Left ventricle myocardium inferior (tissue), 1 donor: ENCODE data around the gene HJURP. TPM values are rescaled to one million over a fixed set of nuclear protein-coding genes. Genes with fewer than 3 reads are reported as not detected.
"Not testable (repeated sequence)": the region's sequence is repeated elsewhere in the genome, so short reads cannot be mapped to it uniquely, and the experiment has no call there.

Experiments
- DNase-seq: peaks from one replicate; pipeline ENCODE4 v3.0.0-alpha.2; 2020
- H3K27ac ChIP-seq: fragments of 200-600 bp; replicated peaks from 2 replicates; pipeline ENCODE4 v1.8.0; 2021
- H3K27me3 ChIP-seq: fragments of 200-600 bp; 2 replicates; pipeline ENCODE4 v1.8.0; 2021; ENCODE audit warnings: low read depth
- H3K36me3 ChIP-seq: fragments of 200-600 bp; 2 replicates; pipeline ENCODE4 v1.8.0; 2021
- H3K4me1 ChIP-seq: fragments of 200-600 bp; 2 replicates; pipeline ENCODE4 v1.8.0; 2021
- H3K4me3 ChIP-seq: fragments of 200-600 bp; 2 replicates; pipeline ENCODE4 v1.8.0; 2021; ENCODE audit warnings: mild to moderate bottlenecking, moderate library complexity
- H3K9me3 ChIP-seq: fragments of 200-600 bp; replicated peaks from 2 replicates; pipeline ENCODE4 v1.8.0; 2021
- intact Hi-C: fragments of 100-400 bp; cut with micrococcal nuclease; formaldehyde crosslinking; loops from one replicate; pipeline ENCODE4 v1.11.0; 2022
- long read RNA-seq: library from polyadenylated mRNA; unstranded; transcript quantifications from one replicate; pipeline ENCODE4 v2.0.0, GENCODE V29; 2021
- total RNA-seq: library from RNA; stranded (reverse); fragmentation: NEBNext Ultra II Directional; extraction: Animal tissue kit (Norgen Biotek cat#: 25700); gene quantifications from one replicate; pipeline ENCODE4 v1.2.1, GENCODE V29; 2021
- TF ChIP-seq, protein P1 (sequence below): fragments of 200-600 bp; IDR thresholded peaks from 2 replicates; pipeline ENCODE4 v1.8.0; 2021; ENCODE audit warnings: antibody characterized with exemption, mild to moderate bottlenecking, borderline replicate concordance
- donor health status: DM: no; HTN: yes; CAD: no; lungs with severe emphysema.

The HJURP gene, protein sequence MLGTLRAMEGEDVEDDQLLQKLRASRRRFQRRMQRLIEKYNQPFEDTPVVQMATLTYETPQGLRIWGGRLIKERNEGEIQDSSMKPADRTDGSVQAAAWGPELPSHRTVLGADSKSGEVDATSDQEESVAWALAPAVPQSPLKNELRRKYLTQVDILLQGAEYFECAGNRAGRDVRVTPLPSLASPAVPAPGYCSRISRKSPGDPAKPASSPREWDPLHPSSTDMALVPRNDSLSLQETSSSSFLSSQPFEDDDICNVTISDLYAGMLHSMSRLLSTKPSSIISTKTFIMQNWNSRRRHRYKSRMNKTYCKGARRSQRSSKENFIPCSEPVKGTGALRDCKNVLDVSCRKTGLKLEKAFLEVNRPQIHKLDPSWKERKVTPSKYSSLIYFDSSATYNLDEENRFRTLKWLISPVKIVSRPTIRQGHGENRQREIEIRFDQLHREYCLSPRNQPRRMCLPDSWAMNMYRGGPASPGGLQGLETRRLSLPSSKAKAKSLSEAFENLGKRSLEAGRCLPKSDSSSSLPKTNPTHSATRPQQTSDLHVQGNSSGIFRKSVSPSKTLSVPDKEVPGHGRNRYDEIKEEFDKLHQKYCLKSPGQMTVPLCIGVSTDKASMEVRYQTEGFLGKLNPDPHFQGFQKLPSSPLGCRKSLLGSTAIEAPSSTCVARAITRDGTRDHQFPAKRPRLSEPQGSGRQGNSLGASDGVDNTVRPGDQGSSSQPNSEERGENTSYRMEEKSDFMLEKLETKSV
- 0.36 TPM for total RNA-seq
- long read RNA-seq = 0 reads

DNA sequence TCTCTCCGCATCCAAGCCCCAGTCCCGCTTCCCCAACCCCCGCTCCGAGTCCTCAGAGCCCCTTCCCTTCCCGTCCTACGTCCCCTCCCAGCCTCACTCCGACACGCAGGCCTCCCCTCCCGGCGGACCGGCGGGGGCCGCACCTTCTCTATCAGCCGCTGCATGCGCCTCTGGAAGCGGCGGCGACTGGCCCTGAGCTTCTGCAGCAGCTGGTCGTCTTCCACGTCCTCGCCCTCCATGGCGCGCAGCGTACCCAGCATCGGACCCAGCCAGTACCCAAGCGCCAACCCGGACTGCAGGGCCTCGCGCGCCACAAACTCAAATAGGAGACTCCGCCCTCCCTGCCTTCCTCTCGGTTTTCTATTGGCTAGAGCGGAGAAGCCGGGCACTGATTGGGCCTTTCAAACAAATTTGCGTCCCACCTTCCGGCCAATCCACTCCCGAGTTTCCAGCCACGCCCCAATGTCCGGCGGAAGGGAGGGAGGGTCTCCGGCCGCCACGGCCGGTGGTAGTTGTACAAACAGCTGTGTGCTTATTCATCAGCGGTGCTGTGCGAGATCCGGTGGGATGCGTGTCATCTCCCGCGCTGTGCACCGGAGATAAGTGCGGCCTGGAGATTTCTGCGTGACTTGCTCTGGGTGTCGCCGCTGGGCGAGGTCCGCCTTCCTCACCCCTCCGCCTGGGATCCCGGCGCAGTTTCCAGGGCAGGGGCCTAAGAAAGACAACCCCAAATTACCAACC lies at the start of gene HJURP:
Gene HJURP (minus strand): TSS at position 295 of the 741 bp plus-strand sequence. CDS start 35 bp downstream, at position 260.
- peak; percentile 90 for DNase-seq
- Histone ChIP-seq H3K4me3 (peak within 1 kb of the TSS; percentile 77), H3K27me3 (peaks cover 28% of the 10 kb centered on the region), H3K36me3 (no peaks in the 10 kb centered on the region), H3K4me1 (peaks cover 17% of the 10 kb centered on the region), H3K27ac (peak within 1 kb of the TSS; percentile 63), H3K9me3 (no peaks in the 10 kb centered on the region)
- TF ChIP-seq, protein P1, sequence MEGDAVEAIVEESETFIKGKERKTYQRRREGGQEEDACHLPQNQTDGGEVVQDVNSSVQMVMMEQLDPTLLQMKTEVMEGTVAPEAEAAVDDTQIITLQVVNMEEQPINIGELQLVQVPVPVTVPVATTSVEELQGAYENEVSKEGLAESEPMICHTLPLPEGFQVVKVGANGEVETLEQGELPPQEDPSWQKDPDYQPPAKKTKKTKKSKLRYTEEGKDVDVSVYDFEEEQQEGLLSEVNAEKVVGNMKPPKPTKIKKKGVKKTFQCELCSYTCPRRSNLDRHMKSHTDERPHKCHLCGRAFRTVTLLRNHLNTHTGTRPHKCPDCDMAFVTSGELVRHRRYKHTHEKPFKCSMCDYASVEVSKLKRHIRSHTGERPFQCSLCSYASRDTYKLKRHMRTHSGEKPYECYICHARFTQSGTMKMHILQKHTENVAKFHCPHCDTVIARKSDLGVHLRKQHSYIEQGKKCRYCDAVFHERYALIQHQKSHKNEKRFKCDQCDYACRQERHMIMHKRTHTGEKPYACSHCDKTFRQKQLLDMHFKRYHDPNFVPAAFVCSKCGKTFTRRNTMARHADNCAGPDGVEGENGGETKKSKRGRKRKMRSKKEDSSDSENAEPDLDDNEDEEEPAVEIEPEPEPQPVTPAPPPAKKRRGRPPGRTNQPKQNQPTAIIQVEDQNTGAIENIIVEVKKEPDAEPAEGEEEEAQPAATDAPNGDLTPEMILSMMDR = no peak
- intact Hi-C loops = no loop called here

DNA sequence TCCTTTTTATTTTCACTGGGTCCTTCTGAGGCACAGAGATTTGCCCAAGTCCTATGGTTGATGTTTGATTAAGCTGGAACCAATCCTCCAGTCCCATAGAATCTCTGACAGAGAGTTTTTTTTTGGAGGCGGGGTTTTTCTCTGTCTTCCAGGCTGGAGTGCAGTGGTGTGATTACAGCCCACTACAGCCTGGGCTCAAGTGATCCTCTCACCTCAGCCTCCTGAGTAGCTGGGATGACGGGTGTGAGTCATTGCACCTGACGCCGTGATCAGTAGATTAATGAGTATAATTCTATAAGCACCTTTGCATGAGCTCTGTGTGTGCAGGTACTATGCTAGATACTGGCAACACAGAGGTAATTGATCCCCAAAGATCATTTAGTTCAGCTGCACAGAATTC lies 47.5 kb upstream of the HJURP start:
- DNase-seq = no peak
- H3K9me3 ChIP-seq = peaks cover 7% of the 10 kb centered on the region
- no peak overlapping the region for H3K4me3 ChIP-seq
- H3K27ac ChIP-seq = no peak overlapping the region
- TF ChIP-seq, protein P1 = no peak
- intact Hi-C loops = no loop called here
- no peaks in the 10 kb centered on the region for H3K36me3 ChIP-seq
- H3K27me3 ChIP-seq = peaks cover 59% of the 10 kb centered on the region
- no peaks in the 10 kb centered on the region for H3K4me1 ChIP-seq

DNA sequence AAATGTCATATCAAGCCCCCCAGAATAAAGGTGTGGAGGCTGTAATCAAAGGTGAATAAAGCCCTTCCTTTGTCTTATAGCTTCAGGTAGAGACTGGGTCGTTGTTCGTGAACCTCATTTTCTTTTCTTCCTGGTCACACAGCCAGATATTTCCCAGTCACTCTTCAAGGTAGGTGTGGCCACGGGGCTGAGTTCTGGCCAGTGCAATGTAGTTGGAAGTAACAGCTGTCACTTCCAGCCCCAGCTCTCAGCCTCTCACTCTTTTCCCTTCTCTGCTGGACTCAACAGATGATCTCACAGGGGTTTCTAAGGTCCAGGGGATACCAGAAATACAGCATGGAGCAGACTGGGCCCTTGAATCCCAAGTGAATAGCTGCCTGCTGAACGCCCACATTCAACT lies 47.0 kb upstream of the HJURP start:
- Histone ChIP-seq H3K4me3 (no peak overlapping the region), H3K27me3 (peaks cover 59% of the 10 kb centered on the region), H3K9me3 (peaks cover 7% of the 10 kb centered on the region), H3K4me1 (no peaks in the 10 kb centered on the region), H3K27ac (no peak overlapping the region), H3K36me3 (no peaks in the 10 kb centered on the region)
- intact Hi-C loops = no loop called here
- TF ChIP-seq, protein P1 = no peak
- no peak for DNase-seq

DNA sequence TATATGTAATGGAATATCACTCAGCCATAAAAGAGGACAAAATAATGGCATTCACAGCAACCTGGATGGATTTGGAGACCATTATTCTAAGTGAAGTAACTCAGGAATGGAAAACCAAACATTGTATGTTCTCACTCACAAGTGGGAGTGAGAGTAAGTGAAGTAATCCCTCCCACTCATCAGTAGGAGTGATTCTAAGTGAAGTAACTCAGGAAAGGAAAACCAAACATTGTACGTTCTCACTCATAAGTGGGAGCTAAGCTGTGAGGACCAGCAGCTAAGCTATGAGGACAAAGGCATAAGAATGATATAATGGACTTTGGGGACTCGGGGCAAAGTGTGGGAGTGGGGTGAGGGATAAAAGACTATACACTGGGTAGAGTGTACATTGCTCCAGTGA lies 41.9 kb upstream of the HJURP start:
- H3K27me3 ChIP-seq = peaks cover 46% of the 10 kb centered on the region
- H3K4me1 ChIP-seq, H3K36me3 ChIP-seq, H3K27ac ChIP-seq, H3K4me3 ChIP-seq, intact Hi-C loops, H3K9me3 ChIP-seq, DNase-seq: not testable (repeated sequence)

DNA sequence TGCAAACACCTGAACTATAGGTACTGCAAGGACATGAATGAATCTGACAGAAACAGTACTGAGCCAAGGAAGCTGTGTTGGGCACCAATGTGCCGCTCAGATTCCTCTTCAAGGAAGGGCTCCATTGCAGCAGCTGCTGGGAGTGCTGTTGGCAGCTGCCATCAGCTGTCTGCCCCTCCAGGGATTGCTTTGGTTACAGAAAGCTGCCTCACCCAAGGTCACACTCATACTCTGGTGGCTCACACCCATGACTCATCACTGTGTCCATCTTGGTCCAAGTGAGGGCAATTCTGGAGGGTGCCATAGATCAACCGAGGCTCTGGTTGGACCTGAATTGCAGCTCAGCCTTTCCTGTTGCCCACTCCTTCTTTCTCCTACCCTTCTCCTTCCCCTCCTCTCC lies 38.5 kb upstream of the HJURP start:
- Histone ChIP-seq H3K27me3 (peaks cover 52% of the 10 kb centered on the region), H3K27ac (no peak overlapping the region), H3K4me3 (no peak overlapping the region), H3K4me1 (no peaks in the 10 kb centered on the region), H3K9me3 (no peaks in the 10 kb centered on the region), H3K36me3 (no peaks in the 10 kb centered on the region)
- intact Hi-C loops = no loop called here
- no peak for DNase-seq
- TF ChIP-seq, protein P1 = no peak
